HUES6 (cell line): ENCODE results near the gene CCNYL1.

Experiments used
- H3K27ac ChIP-seq: 2 replicates; pipeline ENCODE4 v1.7.0; 2013; ENCODE audit warnings: low read depth, mild to moderate bottlenecking, low read length, inconsistent platforms
- H3K27me3 ChIP-seq: 2 replicates; pipeline ENCODE4 v1.6.1; 2013; ENCODE audit warnings: low read length; ENCODE audit not compliant: control insufficient read depth, insufficient read depth
- H3K36me3 ChIP-seq: 2 replicates; pipeline ENCODE4 v1.6.1; 2013; ENCODE audit warnings: low read length; ENCODE audit not compliant: control insufficient read depth, insufficient read depth
- H3K4me1 ChIP-seq: 2 replicates; pipeline ENCODE4 v1.6.1; 2013; ENCODE audit warnings: low read length; ENCODE audit not compliant: control insufficient read depth, insufficient read depth
- H3K4me3 ChIP-seq: 2 replicates; pipeline ENCODE4 v1.5.1; 2013; ENCODE audit warnings: low read depth, low read length
- H3K9ac ChIP-seq: one replicate; pipeline ENCODE4 v1.6.1; 2013; ENCODE audit warnings: mild to moderate bottlenecking, low read length
- H3K9me3 ChIP-seq: 2 replicates; pipeline ENCODE4 v1.6.1; 2013; ENCODE audit warnings: low read depth, low read length; ENCODE audit not compliant: control insufficient read depth, insufficient read depth

The CCNYL1 gene

DNA sequence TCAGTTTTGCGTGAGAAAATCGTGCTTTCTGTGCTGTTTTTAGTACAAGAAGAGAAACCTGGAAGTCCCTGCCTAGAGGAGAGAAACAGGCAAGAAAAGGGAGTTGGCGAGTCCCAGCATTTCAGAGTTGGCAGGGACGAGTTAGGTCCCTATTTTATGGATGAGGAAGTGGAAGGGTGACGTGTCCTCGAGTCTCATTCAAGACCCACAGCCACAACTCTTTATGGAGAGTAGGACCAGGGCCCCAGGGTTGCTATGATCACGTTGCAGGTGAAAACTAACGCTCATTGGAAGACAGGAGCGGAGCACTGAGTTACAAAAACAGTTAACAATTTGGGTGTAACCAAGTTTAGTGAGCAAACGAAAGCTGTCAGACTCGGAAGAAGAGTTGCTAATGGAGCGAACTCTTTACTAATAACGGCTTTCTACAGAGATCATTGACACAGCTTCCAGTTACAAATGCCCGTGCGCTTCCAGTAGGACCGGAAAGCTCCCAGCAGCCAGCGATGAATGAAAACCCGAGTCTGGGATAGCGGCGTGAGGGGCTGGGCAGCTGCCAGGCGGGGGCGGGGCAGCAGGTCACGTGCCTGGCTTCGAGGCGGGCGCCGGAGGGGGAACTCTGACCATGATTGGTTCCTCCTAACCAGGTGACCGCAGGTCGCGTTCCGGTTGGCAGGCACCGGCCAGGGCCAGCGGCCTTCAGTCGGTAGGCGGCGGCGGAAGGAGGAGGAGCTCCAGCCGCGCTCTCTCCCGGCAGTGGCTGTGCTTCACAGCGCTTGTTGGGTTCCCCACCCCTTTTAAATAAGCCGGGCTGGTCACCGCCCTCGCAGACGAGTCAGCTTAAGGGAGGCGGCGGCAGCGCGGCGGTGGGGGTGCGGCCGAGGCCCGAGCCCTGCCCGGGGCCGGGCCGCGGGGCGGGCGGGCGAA is at the start of gene CCNYL1:
Gene CCNYL1 (plus strand): TSS at position 827 of the 927 bp plus-strand sequence. CDS start 257 bp downstream, outside the sequence.
- H3K9ac ChIP-seq = peak within 1 kb of the TSS; percentile 91
- H3K27ac ChIP-seq = peak within 1 kb of the TSS; percentile 56; the same call in 1 of the 2 replicates
- peaks cover 10% of the 10 kb centered on the region for H3K4me1 ChIP-seq
- no peaks in the 10 kb centered on the region for H3K9me3 ChIP-seq
- peak within 1 kb of the TSS; percentile 98 for H3K4me3 ChIP-seq
- no peaks in the 10 kb centered on the region for H3K27me3 ChIP-seq
- 0 out of 2 replicates have a peak, but pooled peaks cover 2% of the 10 kb centered on the region for H3K36me3 ChIP-seq

DNA sequence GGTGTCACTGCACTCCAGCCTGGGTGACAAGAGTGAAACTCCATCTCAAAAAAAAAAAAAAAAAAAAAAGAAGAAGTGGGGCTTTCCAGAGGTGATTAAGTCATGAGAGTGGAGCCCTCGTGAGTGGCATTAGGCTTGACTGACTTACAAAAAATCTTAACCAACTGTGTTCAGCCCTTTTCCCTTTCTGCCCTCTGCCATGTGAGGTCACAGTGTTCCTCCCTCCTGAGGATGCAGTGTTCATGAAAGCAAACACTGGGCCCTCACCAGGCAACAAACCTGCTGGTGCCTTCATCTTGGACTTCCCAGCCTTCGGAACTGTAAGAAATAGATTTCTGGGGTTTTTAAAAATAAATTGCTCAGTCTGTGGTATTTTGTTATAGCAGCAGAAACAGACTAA is 49.2 kb upstream of the CCNYL1 start:
- Histone ChIP-seq H3K27me3 (no peaks in the 10 kb centered on the region), H3K36me3 (no peaks in the 10 kb centered on the region), H3K27ac (no peak overlapping the region), H3K9me3 (no peaks in the 10 kb centered on the region), H3K9ac (no peak overlapping the region), H3K4me1 (peaks cover 5% of the 10 kb centered on the region), H3K4me3 (no peak overlapping the region)

DNA sequence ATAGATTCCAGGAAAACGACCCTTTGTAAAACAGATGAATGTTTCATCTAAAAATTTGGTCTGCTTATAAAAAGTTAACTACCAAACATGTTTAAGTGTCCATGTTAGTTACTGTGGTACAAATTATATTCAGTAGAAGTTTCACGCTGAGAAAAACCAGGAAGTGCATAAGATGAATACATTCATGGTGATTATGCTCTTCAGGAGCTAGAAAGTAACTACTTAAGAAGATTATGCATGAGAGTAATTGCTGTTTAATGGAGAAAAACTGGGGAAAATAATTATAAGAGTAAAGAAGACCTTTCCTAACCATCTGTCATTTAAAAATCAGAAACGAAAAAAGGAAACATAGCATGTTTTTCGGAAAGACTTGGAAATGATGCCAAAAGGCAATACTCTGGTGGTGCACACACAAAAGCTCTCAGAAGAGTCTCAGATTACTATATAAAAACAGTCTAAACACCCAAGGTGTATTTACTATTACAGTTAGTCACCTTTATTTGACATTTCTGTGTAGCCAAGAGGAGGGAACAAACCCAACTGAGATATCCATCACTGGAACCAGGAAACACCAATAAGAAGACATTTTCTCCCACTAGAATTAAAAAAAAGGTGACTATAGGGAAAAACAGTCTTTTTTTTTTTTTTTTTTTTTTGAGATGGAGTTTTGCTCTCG is 47.4 kb upstream of the CCNYL1 start:
- no peaks in the 10 kb centered on the region for H3K36me3 ChIP-seq
- H3K9ac ChIP-seq = no peak overlapping the region
- no peak overlapping the region for H3K27ac ChIP-seq
- no peaks in the 10 kb centered on the region for H3K27me3 ChIP-seq
- peaks cover 5% of the 10 kb centered on the region for H3K4me1 ChIP-seq
- H3K9me3 ChIP-seq = no peaks in the 10 kb centered on the region
- no peak overlapping the region for H3K4me3 ChIP-seq

DNA sequence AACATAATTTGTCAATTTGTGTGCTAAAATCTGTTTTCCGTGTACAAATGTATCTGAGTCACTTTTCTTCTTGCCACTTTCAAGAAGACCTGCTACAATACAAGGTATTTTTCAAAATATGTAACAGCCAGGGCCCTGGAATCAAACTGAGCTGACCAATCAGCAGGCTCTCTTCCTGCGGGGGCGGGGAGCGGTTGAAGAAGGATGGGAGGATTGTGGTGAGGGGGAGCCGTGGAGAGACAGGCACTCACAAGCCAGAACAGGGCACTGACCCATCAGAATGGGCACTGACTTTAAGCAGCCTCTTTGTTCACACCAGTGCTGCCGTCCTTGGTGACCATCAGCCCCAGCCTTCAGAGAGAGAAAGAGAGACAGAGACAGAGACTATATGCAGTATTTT is 40.6 kb upstream of the CCNYL1 start:
- H3K27ac ChIP-seq = no peak overlapping the region
- no peaks in the 10 kb centered on the region for H3K36me3 ChIP-seq
- no peaks in the 10 kb centered on the region for H3K27me3 ChIP-seq
- no peak overlapping the region for H3K4me3 ChIP-seq
- H3K9ac ChIP-seq = no peak overlapping the region
- H3K4me1 ChIP-seq = peaks cover 21% of the 10 kb centered on the region
- H3K9me3 ChIP-seq = no peaks in the 10 kb centered on the region

DNA sequence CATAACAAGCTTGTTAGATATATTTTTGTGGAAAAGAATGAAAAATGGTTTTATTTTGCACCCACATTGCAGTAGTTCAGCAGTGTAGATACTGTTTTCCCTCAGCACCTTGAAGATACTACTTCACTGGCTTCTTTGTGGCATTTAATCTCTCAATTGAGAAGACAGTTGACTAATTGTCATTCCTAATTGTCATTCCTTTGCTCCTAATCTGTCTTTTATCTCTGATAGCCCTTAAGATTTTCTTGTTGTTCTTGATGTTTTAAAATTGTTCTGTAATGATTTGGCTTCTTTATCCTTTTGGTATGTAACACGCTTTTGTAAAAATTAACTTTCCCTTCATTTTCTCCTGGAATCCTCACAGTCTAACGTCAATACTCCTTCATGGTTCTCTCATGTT is 38.0 kb upstream of the CCNYL1 start:
- peaks cover 30% of the 10 kb centered on the region for H3K4me1 ChIP-seq
- H3K27ac ChIP-seq = peak overlapping the region; percentile 84
- no peak overlapping the region for H3K4me3 ChIP-seq
- H3K27me3 ChIP-seq = no peaks in the 10 kb centered on the region
- H3K36me3 ChIP-seq = no peaks in the 10 kb centered on the region
- H3K9me3 ChIP-seq = no peaks in the 10 kb centered on the region
- no peak overlapping the region for H3K9ac ChIP-seq

DNA sequence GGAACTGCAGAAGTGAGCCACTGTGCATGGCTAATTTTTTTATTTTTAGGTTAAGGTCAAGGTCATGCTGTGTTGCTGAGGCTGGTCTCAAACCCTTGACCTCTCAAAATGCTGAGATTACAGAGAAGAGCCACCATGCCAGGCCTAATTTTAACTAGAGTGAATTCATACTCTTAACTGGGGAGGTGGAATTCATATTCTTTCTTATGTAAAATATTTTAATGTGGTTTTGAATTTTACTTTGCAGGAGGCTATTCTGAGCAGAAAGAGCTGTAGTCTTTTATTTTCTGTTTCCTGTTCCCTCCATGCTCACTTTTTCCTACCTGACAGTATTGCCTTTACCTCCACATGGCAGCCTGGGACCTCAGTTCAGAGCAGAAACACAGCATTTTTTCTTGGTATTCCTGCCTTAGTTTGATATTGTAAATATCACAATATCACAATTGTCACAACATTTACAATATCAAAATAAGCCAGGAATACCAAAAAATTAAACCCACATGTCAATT is 37.1 kb upstream of the CCNYL1 start:
- H3K4me1 ChIP-seq = peaks cover 30% of the 10 kb centered on the region
- no peaks in the 10 kb centered on the region for H3K27me3 ChIP-seq
- H3K9ac ChIP-seq = no peak overlapping the region
- H3K27ac ChIP-seq = peak overlapping the region; percentile 21; the same call in 1 of the 2 replicates
- H3K4me3 ChIP-seq = no peak overlapping the region
- H3K9me3 ChIP-seq = no peaks in the 10 kb centered on the region
- no peaks in the 10 kb centered on the region for H3K36me3 ChIP-seq

DNA sequence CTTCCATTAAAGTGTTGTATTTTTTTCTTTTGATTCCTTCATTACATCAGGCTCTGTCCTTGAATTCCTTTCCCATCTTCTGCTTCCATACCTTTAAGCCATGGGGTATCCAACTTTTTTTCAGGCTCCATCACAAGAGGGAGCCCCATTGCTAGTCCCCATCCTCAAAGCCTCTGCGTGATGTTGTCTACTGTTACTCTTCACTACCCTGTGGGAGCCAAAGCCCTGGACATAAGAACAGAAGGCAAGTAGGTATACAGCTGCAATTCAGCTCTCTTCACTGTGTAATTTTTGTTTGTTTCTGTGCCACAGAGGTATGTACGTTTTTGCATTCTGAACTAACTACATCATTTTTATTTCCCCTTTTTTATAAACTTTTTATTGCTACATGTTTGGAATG is 36.6 kb upstream of the CCNYL1 start:
- Histone ChIP-seq H3K9ac (no peak overlapping the region), H3K4me3 (no peak overlapping the region), H3K27ac (peak overlapping the region; percentile 21; the same call in 1 of the 2 replicates)

DNA sequence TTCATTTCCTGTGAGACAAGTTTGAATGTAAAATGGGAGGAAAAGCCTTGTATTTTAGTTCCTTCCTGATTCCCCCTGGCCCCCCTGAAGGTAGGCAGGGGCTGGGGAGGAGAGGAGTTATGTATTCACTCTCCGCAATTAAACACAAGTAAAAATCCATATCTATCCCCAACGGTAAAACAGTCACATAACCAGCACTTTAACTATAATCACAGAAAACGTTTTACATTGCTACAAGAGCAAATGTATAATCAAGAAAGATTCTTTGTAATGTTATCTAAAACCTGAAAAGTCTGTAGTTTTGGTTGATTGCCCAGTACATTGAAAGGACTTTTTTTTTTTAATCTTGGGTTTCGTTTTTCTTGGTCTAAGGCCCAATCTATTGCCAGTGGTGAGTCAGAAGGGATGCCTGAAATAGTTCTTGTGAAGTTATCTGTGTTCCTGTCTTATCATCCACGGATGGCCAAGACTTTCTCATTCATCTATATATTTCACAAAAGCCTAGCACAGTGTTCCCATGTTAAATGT is 34.5 kb upstream of the CCNYL1 start:
- no peaks in the 10 kb centered on the region for H3K9me3 ChIP-seq
- no peaks in the 10 kb centered on the region for H3K36me3 ChIP-seq
- no peak overlapping the region for H3K4me3 ChIP-seq
- peak overlapping the region; percentile 26 for H3K9ac ChIP-seq
- H3K4me1 ChIP-seq = peaks cover 29% of the 10 kb centered on the region
- H3K27ac ChIP-seq = peak overlapping the region; percentile 34; the same call in 1 of the 2 replicates
- no peaks in the 10 kb centered on the region for H3K27me3 ChIP-seq

More for the DNA sequence above, 36.6 kb upstream of the CCNYL1 start:
- Histone ChIP-seq H3K36me3 (no peaks in the 10 kb centered on the region), H3K27me3 (no peaks in the 10 kb centered on the region), H3K4me1 (peaks cover 30% of the 10 kb centered on the region), H3K9me3 (no peaks in the 10 kb centered on the region)

DNA sequence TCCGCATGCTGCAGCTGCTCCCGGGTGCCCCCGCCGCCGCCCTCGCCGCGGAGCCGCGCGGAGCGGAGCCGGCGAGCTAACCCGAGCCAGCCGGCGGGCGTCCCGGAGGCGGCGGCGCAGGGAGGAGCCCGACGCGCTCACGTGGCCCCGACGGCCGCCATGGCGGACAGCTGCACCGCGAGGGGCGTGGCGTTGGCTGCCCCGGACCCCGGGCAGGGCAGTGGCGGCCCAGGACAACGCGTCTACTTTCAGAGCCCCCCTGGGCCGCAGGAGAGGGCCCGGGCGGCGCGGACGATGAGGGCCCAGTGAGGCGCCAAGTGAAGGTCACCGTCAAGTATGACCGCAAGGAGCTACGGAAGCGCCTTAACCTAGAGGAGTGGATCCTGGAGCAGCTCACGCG is 30.0 kb upstream of the CCNYL1 start:
- Histone ChIP-seq H3K36me3 (no peaks in the 10 kb centered on the region), H3K9me3 (no peaks in the 10 kb centered on the region), H3K27ac (no peak overlapping the region; the same call in 1 of the 2 replicates), H3K4me3 (peak overlapping the region; percentile 59), H3K9ac (peak overlapping the region; percentile 65), H3K27me3 (no peaks in the 10 kb centered on the region), H3K4me1 (peaks cover 14% of the 10 kb centered on the region)

DNA sequence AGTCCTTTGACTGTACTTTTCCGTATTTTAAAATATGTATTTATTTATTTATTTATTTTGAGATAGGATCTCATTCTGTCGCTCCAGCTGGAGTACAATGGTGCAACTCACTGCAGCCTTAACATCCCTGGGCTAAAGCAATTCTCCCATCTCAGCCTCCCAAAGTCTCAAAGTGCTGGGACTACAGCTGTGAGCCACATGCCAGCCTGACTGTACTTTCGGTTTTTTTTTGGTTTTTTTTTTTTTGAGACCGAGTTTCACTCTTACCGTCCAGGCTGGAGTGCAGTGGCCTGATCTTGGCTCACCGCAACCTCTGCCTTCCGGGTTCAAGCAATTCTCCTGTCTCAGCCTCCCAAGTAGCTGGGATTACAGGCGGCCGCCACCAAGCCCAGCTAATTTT is 28.9 kb upstream of the CCNYL1 start:
- Histone ChIP-seq H3K9ac (no peak overlapping the region), H3K4me3 (no peak overlapping the region), H3K27me3 (no peaks in the 10 kb centered on the region), H3K9me3 (no peaks in the 10 kb centered on the region), H3K27ac (no peak overlapping the region), H3K36me3 (no peaks in the 10 kb centered on the region), H3K4me1 (peaks cover 4% of the 10 kb centered on the region; the same call in 1 of the 2 replicates)
